GM21367 (cell line): ENCODE data around the gene FLT1.

ENCODE experiments used
- ATAC-seq: cut with Tn5 transposase; IDR thresholded peaks from one replicate; pipeline ENCODE4 v1.9.1; 2021; ENCODE audit not compliant: unreplicated experiment

The FLT1 gene

DNA sequence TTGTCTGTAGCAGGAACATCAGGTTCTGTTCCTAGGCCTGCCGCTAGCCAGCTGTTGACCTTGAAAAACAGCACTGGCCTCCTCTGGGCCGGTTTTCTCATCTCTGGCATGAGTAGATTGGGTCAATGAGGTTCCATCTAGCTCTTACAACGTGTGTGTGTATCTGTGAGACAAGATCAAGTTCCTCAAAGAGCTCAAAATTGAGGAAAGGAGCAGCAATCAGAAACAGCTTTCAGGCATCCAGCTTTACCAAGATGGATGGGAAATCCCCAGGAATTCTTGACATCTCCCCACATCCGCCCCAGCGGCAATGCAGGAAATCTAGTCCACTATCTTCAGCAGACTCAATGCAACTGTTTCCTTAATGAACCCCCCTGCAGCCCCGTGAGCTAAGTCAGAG is 4.9 kb downstream of the FLT1 start:
- ATAC-seq = no peak

DNA sequence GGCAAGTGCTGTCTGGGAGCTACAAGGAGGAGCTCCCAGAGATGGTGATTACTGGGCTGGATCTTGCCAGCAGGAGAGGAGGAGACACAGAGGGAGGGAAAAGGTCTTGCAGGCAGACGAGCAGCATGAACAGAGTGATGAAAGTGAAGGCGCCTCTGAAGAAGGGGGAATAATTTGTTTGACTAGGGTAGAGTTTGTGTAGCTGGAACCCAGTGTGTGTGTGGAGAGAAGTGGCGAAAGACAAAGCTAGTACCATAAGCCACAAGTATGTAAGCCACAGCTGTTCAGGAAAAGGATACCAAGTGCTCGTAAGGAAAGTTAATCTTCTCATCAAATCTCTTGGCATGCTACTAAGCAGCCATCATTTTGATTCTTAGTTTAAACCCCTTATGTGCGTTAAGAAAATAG is 5.4 kb downstream of the FLT1 start:
- no peak for ATAC-seq

DNA sequence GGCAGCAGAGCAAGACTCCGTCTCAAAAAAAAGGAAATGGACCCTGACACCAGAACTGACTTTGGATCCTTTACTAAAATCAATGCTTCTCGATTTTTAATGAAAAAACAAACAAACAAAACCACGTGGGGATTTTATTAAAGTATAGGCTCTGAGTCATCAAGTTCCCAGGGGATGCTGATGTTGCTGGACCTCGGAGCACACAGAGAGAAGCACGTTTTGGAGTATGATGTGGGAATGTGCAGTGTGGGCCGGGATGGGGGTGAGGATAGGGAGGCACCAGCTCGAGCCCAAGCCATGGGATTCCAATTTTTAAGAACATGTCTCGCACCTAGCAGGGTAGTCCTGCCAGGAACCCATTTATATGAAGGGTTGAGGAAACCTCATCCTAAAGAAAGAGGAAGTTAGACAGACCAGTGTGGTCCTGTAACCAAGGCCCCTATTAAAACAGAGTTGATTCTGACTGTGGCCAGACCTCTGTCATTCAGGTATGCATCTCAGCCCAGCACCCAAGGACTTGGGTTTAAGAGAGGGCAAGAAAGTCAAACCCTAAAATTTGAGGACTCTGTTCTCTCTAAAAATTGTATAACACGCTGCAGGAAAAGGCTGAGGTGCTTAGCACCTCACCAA is 6.4 kb downstream of the FLT1 start:
- no peak for ATAC-seq

DNA sequence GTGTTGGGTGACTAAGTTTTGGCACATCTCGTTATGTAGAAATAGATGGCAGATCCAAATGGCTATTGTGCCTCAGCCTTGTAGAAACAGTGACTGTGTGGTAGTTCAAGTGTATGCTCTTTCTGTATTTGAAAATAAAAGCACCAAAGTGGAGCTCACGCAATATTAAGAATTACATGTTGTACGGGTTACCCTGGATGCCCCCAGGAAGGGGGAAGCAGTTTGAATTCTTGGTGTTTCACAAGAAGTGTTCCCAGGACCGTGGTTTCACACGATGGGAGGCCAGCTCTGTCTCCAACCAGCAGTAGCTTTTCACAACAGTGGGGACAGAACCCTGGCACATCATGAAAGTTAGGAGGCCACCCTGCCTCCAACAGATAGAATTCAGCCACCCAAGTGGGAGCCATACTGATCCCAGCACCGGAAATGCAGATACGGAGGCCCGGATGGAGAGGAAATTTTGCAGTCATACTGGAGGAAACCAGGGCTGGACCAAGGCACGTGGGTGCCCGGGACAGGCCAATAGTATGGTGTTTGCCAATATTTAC is 8.9 kb downstream of the FLT1 start:
- ATAC-seq = no peak

DNA sequence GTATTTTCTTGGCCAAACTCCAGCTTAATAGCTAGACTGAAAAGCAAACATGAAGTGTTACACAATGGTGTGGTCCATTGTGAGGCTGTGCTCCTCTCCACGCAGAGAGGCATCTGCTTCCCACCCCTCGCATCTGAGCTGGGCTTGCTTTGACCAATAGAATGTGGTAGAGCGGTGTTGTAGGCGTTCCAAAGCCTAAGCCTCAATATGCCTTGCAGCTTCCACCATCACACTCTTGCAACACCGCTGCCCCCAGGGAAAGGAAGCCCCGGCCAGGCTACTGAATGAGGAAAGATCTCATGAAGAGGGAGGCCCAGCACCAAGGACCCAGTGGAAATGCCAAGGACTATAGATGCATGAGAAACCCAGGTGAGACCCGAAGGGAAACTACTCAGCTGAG is 9.4 kb downstream of the FLT1 start:
- no peak for ATAC-seq

DNA sequence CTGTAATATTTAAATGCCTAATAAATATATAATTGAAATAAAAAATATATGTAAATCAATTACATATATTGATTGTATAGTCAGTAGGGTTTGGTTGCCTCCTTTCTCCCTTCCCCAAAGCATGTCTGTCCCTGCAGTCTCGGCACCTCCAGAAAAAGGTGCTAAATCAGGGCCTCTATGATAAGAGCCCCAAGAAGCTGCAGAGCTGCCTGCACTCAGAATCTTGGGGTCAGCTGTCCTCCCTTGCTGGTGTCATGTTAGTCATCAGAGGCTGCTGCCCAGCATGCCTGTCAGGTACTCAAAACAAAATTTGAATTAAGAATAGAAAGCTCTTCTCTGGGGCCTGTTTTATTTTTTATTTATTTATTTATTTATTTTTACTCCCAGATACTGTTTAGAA is 9.8 kb downstream of the FLT1 start:
- ATAC-seq = no peak

DNA sequence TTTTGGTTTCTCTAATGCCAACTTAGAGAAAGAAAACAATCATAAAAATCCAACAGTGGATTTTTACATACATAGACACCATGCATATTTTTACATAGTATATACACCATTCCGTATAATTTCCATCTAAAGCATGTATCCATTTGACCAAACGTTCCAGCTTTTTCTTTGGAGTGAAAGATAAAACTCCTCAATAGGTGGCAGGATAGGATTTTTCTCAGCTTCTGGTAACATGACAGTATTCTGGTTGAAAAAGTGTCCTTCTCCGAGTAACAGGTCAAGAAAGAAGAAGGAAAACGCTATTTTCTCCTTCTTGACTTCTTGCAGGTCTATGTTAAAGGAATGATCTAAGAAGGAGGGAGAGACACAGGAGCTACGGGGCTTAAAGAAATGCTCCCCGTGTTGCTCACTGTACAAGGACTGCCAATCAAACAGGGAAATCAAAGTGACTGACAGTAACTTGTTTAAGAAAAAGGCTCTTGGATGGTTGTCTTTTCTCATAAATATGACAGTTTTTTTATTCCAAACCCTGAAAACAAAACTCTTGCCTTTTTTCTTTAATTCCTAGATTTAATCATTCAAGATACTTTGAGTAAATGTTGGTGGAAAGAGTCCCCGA is 11.5 kb downstream of the FLT1 start:
- no peak for ATAC-seq

DNA sequence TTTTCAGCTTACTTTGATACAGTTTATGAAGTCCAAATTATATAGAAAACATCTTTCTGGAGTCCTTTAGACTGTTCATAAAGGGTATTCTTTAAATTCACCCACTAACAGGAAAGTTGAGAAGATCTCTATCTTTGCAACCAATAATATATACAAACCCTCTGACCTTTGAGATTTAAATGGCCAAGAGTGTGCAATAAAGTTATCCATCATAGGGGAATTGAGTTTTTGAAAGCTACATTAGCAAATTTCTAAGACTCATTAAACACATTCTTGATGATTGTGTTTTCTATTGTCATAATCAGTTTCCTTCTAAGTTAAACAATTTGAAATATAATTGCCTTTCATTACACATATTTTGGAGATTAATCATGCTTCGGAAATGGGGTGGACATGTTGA is 15.9 kb downstream of the FLT1 start:
- no peak for ATAC-seq

DNA sequence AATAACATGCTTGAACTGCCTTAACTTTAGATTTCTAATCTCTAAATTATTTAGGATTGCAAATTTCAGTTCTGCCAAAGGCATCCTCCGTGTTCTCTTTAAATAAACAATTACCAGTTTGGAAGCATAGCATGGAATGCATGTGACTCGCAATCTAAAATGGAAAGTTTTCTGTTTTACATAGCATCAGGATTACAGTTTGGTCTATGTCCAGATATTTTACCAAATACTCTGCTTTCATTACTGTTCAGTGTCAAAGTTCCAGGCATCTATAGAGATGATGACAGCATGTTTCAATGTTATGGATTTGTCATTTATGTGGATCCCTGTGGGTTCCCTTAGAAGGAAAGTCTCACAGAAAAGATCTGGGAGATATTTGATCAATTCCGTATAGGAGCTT is 16.8 kb downstream of the FLT1 start:
- no peak for ATAC-seq

DNA sequence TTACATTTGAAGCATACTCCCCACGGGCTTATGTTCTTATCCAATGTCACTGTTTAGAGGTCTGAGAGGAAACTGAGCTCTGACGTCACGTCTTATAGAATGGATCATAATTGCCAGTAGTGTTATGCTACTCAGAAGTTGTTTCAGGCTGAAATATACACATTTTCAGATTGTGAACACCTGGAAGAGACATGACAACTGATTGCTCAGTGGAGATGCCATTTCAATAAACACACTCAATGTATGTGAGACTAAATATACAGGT is 17.3 kb downstream of the FLT1 start:
- no peak for ATAC-seq

DNA sequence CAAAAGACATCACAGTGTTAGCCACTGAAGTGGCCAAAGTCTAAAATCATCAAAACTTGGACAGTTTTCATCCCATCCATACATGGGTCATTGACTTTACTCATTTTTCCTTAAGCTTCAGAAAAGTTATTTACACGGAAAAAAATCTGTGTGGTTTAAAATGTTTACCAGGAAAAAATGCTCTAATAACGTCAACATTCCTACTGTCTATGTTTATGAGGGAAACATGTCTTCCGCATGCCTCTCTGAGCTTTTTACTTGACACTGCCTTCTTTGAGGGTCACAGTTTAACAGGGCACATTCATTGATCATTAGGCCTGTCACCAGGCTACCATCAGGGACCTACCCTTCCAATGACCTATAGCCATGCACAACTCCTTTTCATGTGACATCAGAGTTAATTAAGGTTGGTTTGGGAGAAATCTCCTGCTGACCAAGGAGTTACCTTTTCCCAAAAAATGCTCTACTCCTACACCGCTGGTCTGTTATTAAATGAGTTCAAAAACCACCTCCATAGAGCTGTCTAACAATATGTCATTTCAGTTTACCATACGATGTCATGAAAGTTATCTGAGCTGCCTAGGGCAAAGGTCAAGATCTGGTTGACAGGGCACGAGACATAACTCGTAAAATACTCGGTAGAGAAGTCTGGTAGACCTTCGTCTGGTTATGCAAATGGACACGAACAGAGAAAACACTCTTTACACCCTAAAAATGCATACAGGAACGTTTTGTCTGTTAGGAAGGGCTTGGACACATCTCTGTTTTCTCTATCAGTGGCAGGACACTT is 17.8 kb downstream of the FLT1 start:
- no peak for ATAC-seq

DNA sequence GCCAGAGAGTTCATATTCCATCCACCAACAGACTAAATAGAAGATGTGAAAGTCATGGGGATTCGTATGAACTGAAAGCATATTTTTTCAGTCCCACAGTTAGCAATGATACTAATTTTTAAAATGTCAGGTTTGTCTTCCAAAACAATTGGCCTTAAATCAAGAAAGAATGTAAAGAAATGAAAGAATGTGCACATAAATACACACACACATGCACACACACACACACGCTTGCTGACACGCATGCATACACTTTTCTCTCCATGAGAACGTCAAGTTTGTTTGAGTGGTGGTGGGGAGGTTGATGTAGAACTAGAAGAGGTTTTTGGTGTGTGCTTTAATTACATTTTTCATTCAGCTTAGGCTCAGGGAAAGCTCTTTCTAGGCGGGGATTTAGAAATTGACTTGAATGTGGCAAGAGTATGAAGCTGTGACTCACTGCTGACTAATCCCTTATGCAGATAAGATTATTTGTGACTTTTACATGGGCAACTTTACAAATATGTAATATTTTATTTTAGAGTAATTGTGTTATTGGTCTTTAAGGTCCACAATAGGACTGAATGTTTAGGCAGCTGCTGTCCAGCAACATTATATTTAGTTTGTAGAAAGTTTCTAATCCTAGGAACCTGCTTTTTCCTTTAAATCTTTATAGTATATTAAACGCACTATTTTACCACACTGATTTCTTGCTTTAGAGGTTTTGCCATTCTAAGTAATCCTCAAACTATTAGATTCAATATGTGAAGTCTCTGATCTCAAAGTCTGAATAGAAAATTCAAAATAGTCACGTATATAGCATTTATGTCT is 18.8 kb downstream of the FLT1 start:
- no peak for ATAC-seq

DNA sequence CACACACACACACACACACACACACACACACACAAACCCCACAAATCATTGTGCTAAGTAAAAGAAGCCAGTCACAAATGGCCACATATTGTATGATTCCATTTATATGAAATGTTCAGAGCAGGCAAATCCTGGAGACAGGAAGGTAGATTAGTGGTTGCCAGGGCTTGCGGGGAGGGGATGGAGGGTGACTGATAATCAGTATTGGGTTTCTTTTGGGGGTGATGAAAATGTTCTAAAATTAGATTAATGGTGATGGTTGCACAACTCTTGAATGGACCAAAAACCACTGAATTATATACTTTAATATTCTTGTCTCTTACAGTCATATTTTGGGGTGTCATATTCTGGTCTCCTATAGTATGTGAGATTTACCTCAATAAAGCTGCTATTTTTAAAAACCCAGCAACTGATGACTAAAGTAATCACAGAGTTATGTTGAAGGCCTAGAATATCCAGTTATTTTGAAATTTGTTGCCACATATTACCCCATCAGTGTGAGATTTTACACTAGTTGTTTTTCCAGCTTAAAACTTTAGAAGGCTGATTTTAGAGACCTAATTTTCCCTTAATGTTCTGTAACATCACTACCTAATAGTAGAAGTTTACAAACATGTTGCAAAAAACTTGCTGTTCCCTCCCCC is 20.3 kb downstream of the FLT1 start:
- ATAC-seq = no peak

DNA sequence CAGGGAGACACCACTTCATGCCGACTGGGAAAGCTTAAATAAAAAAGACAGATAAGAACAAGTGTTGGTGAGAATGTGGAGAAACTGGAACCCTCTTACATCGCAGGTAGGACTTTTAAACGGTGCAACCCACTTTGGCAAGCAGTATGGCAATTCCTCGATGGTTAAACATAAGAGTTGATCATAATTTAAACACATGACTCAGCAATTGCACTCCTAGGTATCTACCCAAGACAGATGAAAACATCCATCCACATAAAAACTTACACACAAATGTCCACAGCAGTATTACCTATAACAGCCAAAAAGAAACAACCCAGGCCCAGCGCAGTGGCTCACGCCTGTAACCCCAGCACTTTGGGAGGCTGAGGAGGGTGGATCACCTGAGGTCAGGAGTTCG is 21.9 kb downstream of the FLT1 start:
- no peak for ATAC-seq

DNA sequence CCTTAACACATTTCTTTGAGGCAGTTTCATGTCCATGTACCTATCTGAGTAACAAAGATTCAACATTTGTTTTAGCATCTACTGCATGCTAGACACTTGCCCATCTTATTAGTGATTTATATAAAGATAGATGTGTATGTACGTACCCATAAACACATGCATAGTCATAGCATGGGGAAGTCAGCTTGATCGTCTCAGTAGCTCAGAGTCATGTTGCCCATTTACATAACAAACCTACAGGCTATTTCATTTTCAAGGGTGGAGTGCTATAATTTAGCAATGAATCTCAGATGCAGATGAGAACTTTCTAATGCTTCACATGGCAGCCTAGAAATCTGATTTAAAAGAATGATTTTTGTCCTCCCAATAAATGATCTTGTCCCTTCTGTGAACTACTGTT is 23.5 kb downstream of the FLT1 start:
- ATAC-seq = no peak

DNA sequence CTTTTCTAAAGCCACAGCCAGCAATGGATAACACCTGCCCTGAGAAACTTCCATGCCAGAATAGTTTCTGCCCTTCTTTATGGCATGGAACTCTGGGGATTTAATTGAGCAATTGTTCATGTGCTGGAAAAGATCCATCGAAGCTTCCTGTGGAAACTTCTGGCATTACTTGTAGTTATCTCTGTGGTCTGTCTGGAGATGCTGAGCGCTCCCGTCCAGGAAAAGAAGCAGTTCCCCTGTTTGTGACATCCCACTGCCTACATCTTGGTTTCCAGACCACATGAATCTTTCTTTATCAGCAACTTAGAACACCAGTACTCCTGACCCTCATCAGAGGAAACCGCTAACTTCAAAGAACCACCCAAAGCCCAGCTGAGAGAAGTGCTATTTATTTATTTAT is 24.6 kb downstream of the FLT1 start:
- no peak for ATAC-seq

DNA sequence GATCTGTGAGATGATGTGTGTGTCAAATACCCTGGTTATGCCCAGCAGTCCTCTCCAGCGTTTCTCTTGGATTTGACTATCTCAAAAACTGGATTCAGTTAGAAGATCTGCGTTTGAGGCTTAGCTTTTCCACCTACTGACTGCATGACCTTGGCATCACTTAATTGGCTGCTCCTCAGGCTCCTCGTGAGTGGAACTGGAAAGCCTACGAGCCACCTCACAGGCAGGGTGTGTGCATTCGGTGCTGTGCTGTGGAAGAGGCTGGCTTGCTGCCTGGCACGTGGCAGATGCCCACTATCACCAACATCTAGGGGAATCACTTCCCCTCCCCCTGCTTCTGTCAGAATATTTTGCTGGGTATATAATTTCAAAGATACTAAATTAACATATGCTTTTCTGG is 25.6 kb downstream of the FLT1 start:
- no peak for ATAC-seq

DNA sequence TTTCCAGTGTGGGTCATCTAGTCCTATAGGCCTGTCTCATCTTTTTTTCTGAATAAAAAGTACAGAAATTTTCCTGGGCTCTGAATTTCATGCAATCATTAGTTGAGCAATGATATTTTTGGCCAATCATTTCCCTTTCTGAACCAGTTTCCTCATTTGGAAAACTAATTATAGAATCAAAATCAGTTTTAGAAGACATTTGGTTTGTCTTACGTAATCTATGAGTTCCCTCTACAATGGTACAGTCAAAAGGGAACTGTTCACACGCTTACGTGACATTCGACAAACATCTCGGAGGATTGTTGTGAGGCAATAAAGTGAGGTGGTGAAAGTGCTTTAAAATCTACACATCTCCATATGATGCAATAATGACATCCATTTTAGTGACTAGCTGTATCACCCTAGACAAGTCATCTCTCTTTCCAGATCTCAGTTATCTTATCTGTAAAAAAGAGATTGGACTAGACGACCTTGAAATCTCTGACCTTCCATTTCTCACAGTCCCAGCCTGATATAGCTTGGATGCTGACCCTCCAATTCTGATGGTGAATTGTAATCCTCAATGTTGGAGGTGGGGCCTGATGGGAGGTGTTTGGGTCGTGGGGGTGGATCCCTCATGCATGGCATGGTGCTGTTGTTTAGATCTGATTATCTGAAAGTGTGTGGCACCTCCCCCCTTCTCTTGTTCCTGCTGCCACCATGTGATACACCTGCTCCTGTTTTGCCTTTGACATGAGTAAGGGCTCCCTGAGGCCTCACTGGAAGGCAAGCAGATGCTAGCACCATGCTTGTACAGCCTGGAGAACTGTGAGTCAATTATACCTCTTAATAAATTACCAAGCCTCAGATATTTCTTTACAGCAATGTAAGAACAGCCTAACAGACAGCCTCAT is 26.7 kb downstream of the FLT1 start:
- ATAC-seq = no peak

DNA sequence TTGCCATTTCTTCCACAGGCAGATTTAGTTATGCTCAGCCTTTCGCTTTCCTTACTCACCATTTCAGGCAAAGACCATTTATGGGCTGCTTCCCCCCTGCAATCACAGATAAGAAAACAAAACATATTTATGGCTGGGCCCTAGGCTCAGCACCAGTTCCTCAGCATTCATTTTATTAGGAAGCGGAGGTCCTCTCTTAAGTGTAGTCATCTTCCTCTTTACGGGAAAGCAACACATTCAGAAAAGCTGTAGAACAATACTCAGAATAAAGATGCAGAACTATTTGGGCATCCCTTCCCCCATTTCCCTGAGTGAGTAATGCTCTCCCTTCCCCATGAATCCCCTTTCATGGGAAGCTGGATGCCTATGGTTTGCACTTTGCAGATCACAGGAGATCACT is 27.9 kb downstream of the FLT1 start:
- ATAC-seq = no peak

DNA sequence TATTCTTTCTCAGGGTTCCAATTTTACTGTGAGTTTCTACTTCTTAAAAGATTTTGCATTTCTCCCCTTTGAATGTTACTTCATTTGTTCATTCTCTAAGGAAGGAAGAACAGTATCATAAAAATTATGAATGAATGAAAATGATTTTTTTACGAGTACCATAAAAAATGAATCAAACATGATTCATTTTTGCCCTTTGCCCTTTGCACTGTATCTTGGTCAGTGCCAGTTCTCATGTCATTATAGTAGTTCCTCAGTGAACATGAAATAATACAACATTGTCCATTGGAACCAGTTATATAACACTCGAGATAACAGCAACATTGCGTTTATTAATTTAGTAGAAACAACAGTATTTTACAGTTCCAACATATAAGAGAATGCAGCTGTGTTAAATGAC is 28.8 kb downstream of the FLT1 start:
- no peak for ATAC-seq
